GM19043 (cell line): ENCODE measurements around the gene CHODL.

Experiments used
- ATAC-seq: cut with Tn5 transposase; IDR thresholded peaks from one replicate; pipeline ENCODE4 v1.9.1; 2021; ENCODE audit warnings: low read depth; ENCODE audit not compliant: unreplicated experiment

CHODL gene

DNA sequence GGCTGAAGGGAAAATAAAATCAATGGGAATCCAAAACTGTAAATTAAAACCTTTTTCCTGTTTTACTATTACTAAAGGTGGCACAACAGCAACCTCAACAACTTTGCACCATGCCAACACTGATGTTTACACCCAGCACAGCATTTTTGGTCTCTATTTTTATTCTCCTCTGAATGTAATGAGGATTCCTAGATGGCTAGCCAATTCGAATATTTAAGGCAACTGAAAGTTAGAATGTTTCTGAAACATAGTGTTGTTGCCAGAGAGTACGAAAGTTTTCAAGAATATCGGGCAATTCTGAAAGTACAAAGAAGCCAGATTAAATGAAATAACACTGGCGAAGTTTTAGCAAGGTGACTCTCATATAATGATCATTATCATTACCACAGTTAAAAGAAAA, 40.7 kb downstream of the CHODL start:
- no peak for ATAC-seq

- ATAC-seq: no peak
Measured at GRCh38 chr21:18289876-18290275, 45.2 kb downstream of the CHODL start.

GRCh38 chr21:18294100-18294499, 49.5 kb downstream of the CHODL start:
- no peak for ATAC-seq

DNA sequence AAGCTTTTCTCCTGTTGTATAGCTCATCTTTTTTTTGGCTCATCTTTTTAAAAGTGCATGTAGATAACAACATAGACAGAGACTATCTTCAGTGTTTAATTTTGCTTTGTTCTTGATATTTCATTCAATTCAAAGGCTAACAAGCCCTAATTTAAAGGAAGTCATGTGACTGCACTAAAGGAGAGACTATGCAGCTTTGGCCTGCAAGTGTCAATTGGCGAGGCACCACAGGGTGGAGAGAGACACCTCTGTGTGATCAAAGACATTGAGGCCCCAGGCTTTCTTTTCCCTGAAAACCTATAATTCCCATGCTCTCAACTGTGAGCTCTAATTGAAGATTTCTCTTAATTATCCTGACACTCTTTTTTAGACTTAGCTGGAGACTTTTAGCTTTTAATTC, 53.6 kb downstream of the CHODL start:
- ATAC-seq: no peak
